IPS-20b (cell line): ENCODE measurements around the gene ATR.

Source experiments
- H3K27ac ChIP-seq: one replicate; pipeline ENCODE4 v1.5.1; 2013; ENCODE audit warnings: low read length
- H3K27me3 ChIP-seq: 2 replicates; pipeline ENCODE4 v1.6.1; 2013; ENCODE audit warnings: mild to moderate bottlenecking, low read length, inconsistent platforms; ENCODE audit not compliant: insufficient read depth
- H3K36me3 ChIP-seq: 2 replicates; pipeline ENCODE4 v1.6.1; 2013; ENCODE audit warnings: low read depth, mild to moderate bottlenecking, inconsistent platforms, low read length, moderate library complexity; ENCODE audit not compliant: insufficient read depth
- H3K4me1 ChIP-seq: 2 replicates; pipeline ENCODE4 v1.6.1; 2013; ENCODE audit warnings: mild to moderate bottlenecking, control low read depth, inconsistent platforms, low read length, moderate library complexity; ENCODE audit not compliant: insufficient read depth
- H3K4me3 ChIP-seq: 2 replicates; pipeline ENCODE4 v1.5.1; 2013; ENCODE audit warnings: mild to moderate bottlenecking, low read length, inconsistent platforms
- H3K9ac ChIP-seq: 2 replicates; pipeline ENCODE4 v1.6.1; 2013; ENCODE audit warnings: low read depth, mild to moderate bottlenecking, inconsistent platforms, low read length, moderate library complexity
- H3K9me3 ChIP-seq: 2 replicates; pipeline ENCODE4 v1.6.1; 2013; ENCODE audit warnings: mild to moderate bottlenecking, low read depth, low read length, inconsistent platforms; ENCODE audit not compliant: insufficient read depth

ATR gene

DNA sequence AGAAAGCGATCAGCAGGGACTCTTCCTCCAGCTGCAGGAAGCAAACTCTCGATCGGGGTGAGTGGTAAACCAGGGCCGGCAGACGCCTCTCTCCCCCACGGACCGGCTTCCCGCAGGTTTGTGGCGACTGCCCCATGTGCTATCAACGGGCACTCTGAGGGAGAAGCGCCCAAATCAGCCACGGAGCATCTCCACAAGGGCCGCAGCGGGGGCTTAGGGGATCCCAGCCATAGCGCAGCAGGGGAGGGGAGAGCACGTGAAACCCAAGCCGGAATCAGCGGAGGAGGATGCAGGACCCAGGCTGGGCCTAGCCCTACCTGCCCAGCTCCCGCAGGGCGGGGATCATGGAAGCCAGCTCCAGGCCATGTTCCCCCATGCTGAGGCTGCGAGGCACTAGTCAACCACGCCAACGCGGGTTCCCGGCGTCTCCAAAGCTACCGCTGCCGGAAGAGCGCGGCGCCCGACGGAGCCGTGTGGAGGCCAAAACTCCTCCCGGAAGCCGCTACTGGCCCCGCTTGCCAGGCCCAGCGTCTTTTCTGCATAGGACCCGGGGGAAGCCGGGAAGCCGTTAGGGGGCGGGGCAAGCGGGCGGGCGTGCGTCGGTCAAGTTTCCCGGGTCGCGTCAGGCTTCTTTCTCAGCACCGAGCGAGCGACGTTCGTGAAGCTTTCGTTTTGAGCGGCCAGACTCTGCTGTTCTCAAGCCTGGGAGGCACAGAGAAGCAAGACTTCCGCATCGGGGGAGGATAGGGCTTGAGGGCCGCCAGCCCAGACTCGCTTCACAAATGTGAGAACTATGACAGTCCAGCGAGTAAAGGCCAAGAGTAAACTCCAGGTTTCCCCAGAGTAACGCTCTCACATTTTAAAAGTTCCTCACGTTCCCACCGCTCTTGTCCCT lies at the start of gene ATR:
TSS of gene ATR (minus strand) at position 405 of the 895 bp plus-strand sequence. CDS start at position 376, 29 bp downstream.
- Histone ChIP-seq H3K36me3 (no peaks in the 10 kb centered on the region), H3K27me3 (no peaks in the 10 kb centered on the region), H3K27ac (peak within 1 kb of the TSS; percentile 99), H3K9ac (peak within 1 kb of the TSS; percentile 96), H3K9me3 (no peaks in the 10 kb centered on the region), H3K4me1 (no peaks in the 10 kb centered on the region; the same call in 1 of the 2 replicates), H3K4me3 (peak within 1 kb of the TSS; percentile 79)

DNA sequence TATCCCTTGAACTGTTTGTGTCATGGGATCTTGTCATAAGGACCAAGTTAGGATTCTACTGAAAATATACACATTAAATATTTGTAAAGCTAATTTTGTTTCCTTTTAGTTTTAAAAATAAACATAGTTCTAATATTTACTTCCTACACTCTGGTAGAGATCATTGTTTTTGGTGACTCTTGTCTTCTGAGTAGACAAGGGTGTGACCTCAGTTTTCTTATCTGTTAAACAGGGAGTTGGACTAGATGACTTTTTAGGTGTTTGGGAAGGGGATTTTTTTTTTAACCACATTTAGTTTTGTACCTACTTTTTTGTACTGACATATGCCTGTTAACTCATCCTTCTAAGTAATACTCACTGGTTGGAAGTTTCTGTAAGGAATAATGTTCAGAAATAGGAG lies 48.4 kb upstream of the ATR start:
- H3K36me3 ChIP-seq, result no peaks in the 10 kb centered on the region
- no peaks in the 10 kb centered on the region for H3K27me3 ChIP-seq
- no peaks in the 10 kb centered on the region for H3K9me3 ChIP-seq
- H3K4me1 ChIP-seq, result peaks cover 4% of the 10 kb centered on the region; the same call in 1 of the 2 replicates
- H3K4me3 ChIP-seq, result no peak overlapping the region
- H3K27ac ChIP-seq, result no peak overlapping the region
- no peak overlapping the region for H3K9ac ChIP-seq

DNA sequence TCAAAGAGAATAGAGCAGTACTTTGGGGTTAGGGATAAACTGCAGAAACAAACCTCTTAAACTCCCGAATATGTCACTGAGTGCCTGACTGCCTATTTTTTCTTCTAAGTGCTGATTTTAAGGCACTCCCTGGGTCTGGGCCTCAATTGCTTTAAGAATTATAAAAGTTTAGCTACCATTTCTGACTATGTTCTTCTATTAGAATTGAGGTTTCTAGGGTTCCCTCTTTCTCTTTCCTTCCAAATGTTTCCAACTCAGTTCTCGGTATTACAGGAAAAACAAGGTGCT lies 46.6 kb upstream of the ATR start:
- H3K9me3 ChIP-seq, result no peaks in the 10 kb centered on the region
- no peak overlapping the region for H3K4me3 ChIP-seq
- no peaks in the 10 kb centered on the region for H3K36me3 ChIP-seq
- no peak overlapping the region for H3K27ac ChIP-seq
- H3K4me1 ChIP-seq, result peaks cover 4% of the 10 kb centered on the region; the same call in 1 of the 2 replicates
- no peaks in the 10 kb centered on the region for H3K27me3 ChIP-seq
- no peak overlapping the region for H3K9ac ChIP-seq

DNA sequence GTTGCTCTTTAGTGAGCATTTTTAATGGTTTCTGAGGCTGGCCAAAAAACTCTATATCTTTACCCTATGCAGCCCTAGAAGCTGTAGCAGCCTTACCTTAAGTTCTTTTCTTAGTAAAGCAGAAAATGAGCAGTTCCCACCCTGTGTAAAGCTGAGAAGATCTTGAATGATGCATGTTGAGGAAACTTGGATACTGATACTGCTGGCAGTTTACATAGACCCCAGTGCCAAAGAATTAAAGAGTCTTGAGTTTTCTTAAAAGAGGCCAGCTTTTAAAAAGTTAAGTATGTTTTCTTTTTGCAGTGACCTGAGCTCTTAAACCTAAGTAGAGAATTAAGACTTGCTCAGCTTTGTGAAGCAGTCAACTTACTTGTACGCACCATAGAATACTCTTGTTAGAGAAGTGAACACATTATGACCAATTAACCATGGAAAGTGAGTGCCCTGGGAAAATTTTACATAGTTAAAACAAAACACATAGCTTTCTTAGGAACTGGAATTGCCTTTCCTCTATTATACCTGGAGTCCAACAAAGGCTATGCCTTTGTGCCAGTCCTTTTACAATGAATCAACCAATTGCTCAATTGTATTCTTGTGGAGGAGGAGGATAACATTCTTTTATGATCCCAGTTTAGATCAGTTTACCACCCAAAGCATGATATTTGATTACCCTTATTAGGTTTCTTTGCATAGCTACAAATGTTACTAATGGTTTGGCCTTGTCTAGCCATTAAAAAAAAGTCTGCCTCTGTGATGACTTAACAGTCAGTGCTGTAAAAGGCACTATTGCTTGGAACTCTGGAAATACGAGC lies 46.0 kb upstream of the ATR start:
- H3K27ac ChIP-seq, result no peak overlapping the region

DNA sequence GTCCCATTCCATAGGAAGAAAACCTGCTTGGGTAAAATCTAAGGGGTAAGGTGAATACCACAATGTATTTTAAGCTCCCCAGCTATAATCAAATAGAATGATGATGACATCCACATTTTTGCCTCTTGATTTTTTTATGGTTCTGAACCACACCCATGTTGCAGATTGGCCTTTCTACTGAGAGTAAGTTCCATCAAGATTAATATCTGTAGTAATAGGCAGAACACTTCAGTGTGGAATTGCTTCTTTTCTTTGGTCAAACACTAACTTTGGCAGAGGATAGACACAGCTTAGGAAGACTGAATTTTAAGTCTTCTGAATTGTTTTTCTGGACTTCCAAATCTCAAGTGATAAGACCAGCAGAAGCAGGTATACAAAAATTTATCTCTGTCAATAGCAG lies 44.7 kb upstream of the ATR start:
- Histone ChIP-seq H3K36me3 (no peaks in the 10 kb centered on the region), H3K4me3 (no peak overlapping the region), H3K27me3 (no peaks in the 10 kb centered on the region)

More for the DNA sequence above, 46.0 kb upstream of the ATR start:
- Histone ChIP-seq H3K4me3 (no peak overlapping the region), H3K36me3 (no peaks in the 10 kb centered on the region), H3K4me1 (peaks cover 4% of the 10 kb centered on the region; the same call in 1 of the 2 replicates), H3K9me3 (no peaks in the 10 kb centered on the region), H3K9ac (no peak overlapping the region), H3K27me3 (no peaks in the 10 kb centered on the region)

DNA sequence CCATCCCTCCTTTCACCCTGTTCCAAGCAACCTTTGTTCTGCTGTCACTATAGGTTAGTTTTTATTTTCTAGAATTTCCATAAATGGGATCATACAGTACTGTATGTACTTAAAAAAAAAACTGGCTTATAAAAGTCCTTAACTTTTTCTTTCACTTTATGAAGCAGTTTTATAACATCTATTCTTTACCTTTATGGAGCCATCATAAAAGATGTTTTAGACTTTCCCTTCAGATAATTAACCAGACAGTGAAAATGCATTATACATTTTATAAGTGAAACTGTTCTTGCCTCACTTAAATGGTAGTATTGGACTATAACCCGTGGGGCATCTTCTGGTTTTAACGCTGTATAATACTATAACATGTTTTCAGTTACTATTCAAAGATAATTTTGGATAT lies 43.9 kb upstream of the ATR start:
- Histone ChIP-seq H3K27ac (no peak overlapping the region), H3K4me1 (peaks cover 4% of the 10 kb centered on the region; the same call in 1 of the 2 replicates), H3K36me3 (no peaks in the 10 kb centered on the region), H3K9ac (no peak overlapping the region), H3K4me3 (no peak overlapping the region), H3K9me3 (no peaks in the 10 kb centered on the region), H3K27me3 (no peaks in the 10 kb centered on the region)

More for the DNA sequence above, 44.7 kb upstream of the ATR start:
- peaks cover 4% of the 10 kb centered on the region; the same call in 1 of the 2 replicates for H3K4me1 ChIP-seq
- H3K9ac ChIP-seq, result no peak overlapping the region
- no peak overlapping the region for H3K27ac ChIP-seq
- no peaks in the 10 kb centered on the region for H3K9me3 ChIP-seq

DNA sequence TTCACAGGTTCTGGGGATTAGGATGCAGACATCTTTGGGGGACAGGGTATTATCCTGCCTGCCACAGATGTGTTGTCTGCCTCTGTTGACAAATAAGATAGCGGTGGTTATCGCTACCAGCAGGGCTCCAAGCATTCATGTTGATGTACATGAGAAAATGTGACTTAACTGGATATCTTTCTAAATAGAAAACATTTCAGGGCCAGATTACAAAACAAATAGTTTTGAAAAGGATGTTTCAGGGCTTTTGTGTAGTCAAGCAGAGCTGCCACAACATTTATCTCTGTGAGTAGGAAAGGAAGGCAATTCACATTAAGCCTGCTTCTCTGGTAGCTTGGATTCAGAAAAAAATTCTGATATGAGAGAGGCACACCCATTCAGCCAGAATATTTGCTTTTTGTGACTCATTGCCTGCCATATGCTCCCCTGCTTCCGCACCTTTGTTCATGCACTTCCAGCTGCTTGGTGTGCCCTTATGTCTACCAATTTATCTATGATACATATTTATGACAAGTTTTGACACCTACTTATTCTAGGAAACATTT lies 40.5 kb upstream of the ATR start:
- Histone ChIP-seq H3K9me3 (no peaks in the 10 kb centered on the region), H3K36me3 (no peaks in the 10 kb centered on the region), H3K9ac (no peak overlapping the region), H3K27ac (no peak overlapping the region), H3K4me1 (peaks cover 4% of the 10 kb centered on the region; the same call in 1 of the 2 replicates), H3K27me3 (no peaks in the 10 kb centered on the region), H3K4me3 (no peak overlapping the region)

DNA sequence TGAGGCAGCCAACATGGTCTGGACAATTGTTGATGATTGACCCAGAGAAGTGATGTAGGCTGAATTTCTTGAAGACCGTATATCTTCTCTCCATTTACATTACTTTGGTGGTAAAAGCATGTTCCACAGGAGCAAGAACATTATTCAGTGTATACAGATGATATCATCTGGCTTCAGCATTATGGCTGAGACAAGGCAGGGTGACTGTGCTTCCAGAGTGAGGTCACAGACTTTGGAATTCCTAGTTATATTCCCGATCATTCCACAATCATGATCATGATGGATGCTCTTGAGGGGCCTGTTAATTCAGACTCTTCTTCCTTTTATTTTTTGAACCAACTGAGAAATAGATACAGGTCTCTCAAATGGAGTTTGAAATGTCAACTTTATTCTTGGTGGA lies 36.6 kb upstream of the ATR start:
- no peaks in the 10 kb centered on the region for H3K27me3 ChIP-seq
- H3K4me1 ChIP-seq, result no peaks in the 10 kb centered on the region

DNA sequence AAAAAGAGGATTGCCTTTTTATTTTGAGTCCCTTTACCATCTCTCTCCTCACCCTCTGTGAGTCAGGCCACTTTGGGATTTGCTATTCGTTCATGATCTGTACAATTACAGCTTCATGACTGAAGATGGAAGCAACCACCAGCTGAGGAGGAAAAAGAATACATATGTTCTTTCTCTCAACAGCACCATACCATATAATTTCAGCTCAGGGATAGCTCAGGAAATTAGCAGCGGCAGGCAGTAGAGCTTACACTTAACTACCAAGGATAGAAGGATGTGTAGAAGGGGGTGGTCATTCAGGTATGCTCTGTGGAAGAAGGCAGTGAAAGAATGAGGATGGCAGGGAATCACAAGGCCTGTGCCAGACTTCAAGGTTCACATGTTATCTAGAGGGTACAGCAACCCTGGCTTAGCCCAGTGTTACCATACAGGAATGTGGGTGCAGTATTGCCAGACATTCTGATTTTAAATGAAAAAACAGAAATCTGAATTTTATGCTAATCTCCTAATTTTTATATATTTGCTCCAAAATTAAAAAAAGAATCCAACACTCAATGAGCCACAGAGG lies 35.6 kb upstream of the ATR start:
- Histone ChIP-seq H3K9ac (no peak overlapping the region), H3K4me3 (no peak overlapping the region), H3K27ac (no peak overlapping the region), H3K27me3 (no peaks in the 10 kb centered on the region), H3K4me1 (no peaks in the 10 kb centered on the region), H3K9me3 (no peaks in the 10 kb centered on the region), H3K36me3 (no peaks in the 10 kb centered on the region)

More for the DNA sequence above, 36.6 kb upstream of the ATR start:
- Histone ChIP-seq H3K4me3 (no peak overlapping the region), H3K36me3 (no peaks in the 10 kb centered on the region), H3K9me3 (no peaks in the 10 kb centered on the region), H3K9ac (no peak overlapping the region), H3K27ac (no peak overlapping the region)

DNA sequence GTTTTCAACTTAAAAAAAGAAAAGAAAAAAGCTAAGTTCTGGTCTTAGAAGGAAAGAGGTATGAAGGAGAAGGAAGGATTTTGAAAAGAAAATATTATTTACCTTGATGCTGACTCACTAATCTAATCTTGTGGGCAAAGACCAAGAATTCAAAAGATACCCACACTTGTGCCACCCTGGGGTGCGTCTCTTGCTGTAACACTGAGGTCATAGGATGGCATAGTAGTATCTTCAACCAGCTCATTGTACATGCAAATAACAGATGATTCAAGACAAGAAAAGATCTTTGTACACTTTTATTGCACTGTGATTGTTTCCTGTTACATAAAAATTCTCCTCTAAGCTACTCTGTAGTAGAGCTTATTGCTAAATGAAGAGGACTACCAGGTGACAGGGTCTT lies 35.0 kb upstream of the ATR start:
- Histone ChIP-seq H3K9ac (no peak overlapping the region), H3K4me3 (no peak overlapping the region), H3K27ac (no peak overlapping the region), H3K9me3 (no peaks in the 10 kb centered on the region), H3K36me3 (no peaks in the 10 kb centered on the region), H3K4me1 (no peaks in the 10 kb centered on the region), H3K27me3 (no peaks in the 10 kb centered on the region)

DNA sequence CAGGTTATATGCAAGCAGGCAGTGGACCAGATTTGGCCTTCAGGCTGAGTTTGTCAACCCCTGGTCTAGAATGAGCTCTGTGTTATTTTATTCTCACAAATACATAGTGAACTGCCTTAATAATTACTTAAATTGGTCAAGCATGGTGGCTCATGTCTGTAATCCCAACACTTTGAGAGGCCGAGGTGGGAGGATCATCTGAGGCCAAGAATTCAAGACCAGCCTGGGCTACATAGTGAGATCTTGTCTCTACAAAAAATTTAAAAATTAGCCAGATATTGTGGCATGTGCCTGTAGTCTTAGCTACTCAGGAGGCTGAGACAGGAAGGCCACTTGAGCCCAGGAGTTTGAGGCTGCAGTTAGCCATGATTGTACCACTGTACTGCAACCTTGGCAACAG lies 32.7 kb upstream of the ATR start:
- no peaks in the 10 kb centered on the region for H3K27me3 ChIP-seq
- no peaks in the 10 kb centered on the region for H3K4me1 ChIP-seq
- H3K36me3 ChIP-seq, result no peaks in the 10 kb centered on the region
- H3K9ac ChIP-seq, result no peak overlapping the region
- no peaks in the 10 kb centered on the region for H3K9me3 ChIP-seq
- H3K4me3 ChIP-seq, result no peak overlapping the region
- H3K27ac ChIP-seq, result no peak overlapping the region
